HFFc6 (cell line): Measurements from ENCODE around the gene CUL2. TPM values are rescaled to one million over a fixed set of nuclear protein-coding genes. Genes with fewer than 3 reads are reported as not detected.

Experiments
- DNase-seq: peaks from one replicate; pipeline ENCODE4 v3.0.0-alpha.2; 2018
- H3K27ac Mint-ChIP-seq: 2 replicates; pipeline ENCODE4 v1.8.0; 2020; ENCODE audit warnings: mild to moderate bottlenecking, mixed read lengths
- H3K27me3 Mint-ChIP-seq: 2 replicates; pipeline ENCODE4 v1.8.0; 2021; ENCODE audit warnings: mild to moderate bottlenecking, moderate library complexity, mixed read lengths; ENCODE audit not compliant: insufficient read depth
- H3K36me3 Mint-ChIP-seq: 2 replicates; pipeline ENCODE4 v1.8.0; 2021; ENCODE audit warnings: low read depth, mixed read lengths
- H3K4me1 Mint-ChIP-seq: 2 replicates; pipeline ENCODE4 v1.8.0; 2020; ENCODE audit warnings: low read depth, mixed read lengths
- H3K4me3 Mint-ChIP-seq: 2 replicates; pipeline ENCODE4 v1.8.0; 2020; ENCODE audit warnings: mild to moderate bottlenecking, moderate library complexity, mixed read lengths
- H3K9me3 Mint-ChIP-seq: 2 replicates; pipeline ENCODE4 v1.8.0; 2020; ENCODE audit warnings: mild to moderate bottlenecking, mixed read lengths
- CTCF ChIP-seq: fragments of 200-600 bp; sonication (generic); IDR thresholded peaks from 2 replicates; pipeline ENCODE4 v1.5.0; 2021; ENCODE audit warnings: antibody characterized with exemption, mild to moderate bottlenecking
- total RNA-seq, 6 experiments: library from RNA; stranded (reverse); fragmentation: NEBNext Ultra II Directional; extraction: Animal tissue kit (Norgen Biotek cat#: 25700); gene quantifications; 2 replicates in 1 of 6; 3 replicates in 5 of 6; pipeline ENCODE4 v1.2.3, GENCODE V29; 2021

The CUL2 gene
- total RNA-seq, 6 experiments from 2014 or later: 42.5 to 55.7 (median 51.3) TPM

DNA sequence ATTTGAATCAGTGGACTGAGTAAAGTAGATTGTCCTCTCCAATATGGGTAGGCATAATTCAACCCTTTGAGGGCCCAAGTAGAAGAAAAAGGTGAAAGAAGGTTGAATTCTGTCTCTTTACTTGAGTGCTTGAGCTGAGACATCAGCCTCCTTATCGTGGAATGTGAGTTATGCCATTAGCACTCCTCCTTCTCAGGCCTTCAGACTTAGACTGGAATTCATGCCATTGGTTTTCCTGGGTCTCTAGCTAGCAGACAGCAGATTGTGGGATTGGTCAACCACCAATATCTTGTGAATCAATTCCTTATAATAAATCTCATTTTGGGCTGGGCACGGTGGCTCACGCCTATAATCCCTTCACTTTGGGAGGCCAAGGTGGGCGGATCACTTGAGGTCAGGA lies 89.2 kb downstream of the CUL2 start:
- peaks cover 26% of the 10 kb centered on the region for H3K4me1 Mint-ChIP-seq
- no peak for DNase-seq
- peaks cover 4% of the 10 kb centered on the region for H3K27me3 Mint-ChIP-seq
- no peak overlapping the region for H3K4me3 Mint-ChIP-seq
- no peak for TF ChIP-seq CTCF
- no peak overlapping the region for H3K27ac Mint-ChIP-seq
- peaks cover 4% of the 10 kb centered on the region for H3K36me3 Mint-ChIP-seq
- H3K9me3 Mint-ChIP-seq: no peaks in the 10 kb centered on the region

- no peak overlapping the region for H3K27ac Mint-ChIP-seq
- H3K36me3 Mint-ChIP-seq: no peaks in the 10 kb centered on the region
- no peak for TF ChIP-seq CTCF
- H3K4me3 Mint-ChIP-seq: no peak overlapping the region
- peaks cover 8% of the 10 kb centered on the region for H3K27me3 Mint-ChIP-seq
- no peaks in the 10 kb centered on the region for H3K9me3 Mint-ChIP-seq
- peaks cover 26% of the 10 kb centered on the region for H3K4me1 Mint-ChIP-seq
- no peak for DNase-seq
Observed at GRCh38 chr10:34999532-34999931, 90.6 kb downstream of the CUL2 start.

GRCh38 chr10:34998940-34999339 lies 91.2 kb downstream of the CUL2 start:
- TF ChIP-seq CTCF: no peak
- DNase-seq: no peak
- H3K4me3 Mint-ChIP-seq: no peak overlapping the region
- H3K4me1 Mint-ChIP-seq: peaks cover 27% of the 10 kb centered on the region
- no peak overlapping the region for H3K27ac Mint-ChIP-seq
- peaks cover 8% of the 10 kb centered on the region for H3K27me3 Mint-ChIP-seq
- no peaks in the 10 kb centered on the region for H3K9me3 Mint-ChIP-seq
- no peaks in the 10 kb centered on the region for H3K36me3 Mint-ChIP-seq

DNA sequence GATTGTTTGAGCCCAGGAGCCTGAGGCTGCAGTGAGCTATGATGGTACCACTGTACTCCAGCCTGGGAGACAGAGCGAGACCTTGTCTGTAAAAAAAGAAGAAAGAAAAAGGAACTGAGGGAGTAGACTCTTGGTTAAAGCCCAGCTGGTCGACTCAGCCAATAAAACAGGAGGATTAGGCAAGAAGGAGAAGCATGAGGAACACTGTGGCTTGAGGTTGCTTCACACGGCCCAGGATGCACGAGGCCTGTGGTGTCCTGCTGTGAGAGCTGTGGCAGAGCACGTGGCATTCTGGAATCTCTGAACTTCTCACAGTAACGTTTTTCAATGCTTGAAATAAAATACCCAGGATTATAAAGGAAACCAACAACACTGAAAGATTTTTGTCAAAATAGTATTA lies 93.3 kb downstream of the CUL2 start:
- TF ChIP-seq CTCF: no peak
- Mint-ChIP-seq H3K4me3 (no peak overlapping the region), H3K27me3 (peaks cover 7% of the 10 kb centered on the region), H3K4me1 (peaks cover 42% of the 10 kb centered on the region), H3K27ac (no peak overlapping the region; the same call in 1 of the 2 replicates), H3K9me3 (no peaks in the 10 kb centered on the region), H3K36me3 (no peaks in the 10 kb centered on the region)
- DNase-seq: no peak

DNA sequence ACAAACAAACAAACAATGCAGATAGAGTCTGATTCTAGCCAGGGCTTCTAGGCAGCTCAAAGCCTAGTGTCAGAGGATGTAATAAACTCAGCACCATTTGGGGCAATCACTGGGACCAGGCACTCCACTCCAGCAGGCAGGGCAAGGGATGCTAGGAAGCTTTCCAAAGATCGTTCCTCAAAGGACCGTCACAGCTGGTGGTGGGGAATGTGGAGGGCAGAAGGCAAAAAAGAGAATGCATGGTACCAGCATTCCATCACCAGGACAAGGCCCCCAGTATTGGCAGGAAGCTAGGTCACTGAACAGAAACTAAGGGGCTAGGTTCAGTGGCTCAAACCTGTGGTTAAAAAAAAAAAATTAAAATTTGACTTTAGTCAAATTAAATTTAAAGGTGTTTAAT lies 94.2 kb downstream of the CUL2 start:
- no peaks in the 10 kb centered on the region for H3K36me3 Mint-ChIP-seq
- H3K27ac Mint-ChIP-seq: no peak overlapping the region
- DNase-seq: no peak
- peaks cover 46% of the 10 kb centered on the region for H3K4me1 Mint-ChIP-seq
- no peak for TF ChIP-seq CTCF
- no peaks in the 10 kb centered on the region for H3K9me3 Mint-ChIP-seq
- H3K4me3 Mint-ChIP-seq: no peak overlapping the region
- peaks cover 7% of the 10 kb centered on the region for H3K27me3 Mint-ChIP-seq
